ENCODE measurements around the gene BOC. TPM values are rescaled to one million over a fixed set of nuclear protein-coding genes. Genes with fewer than 3 reads are reported as not detected.

Gene BOC
- total and polyA plus RNA-seq, 2 of the 13 experiments (the other 11 are each of a cell fraction or from before 2014, with no cell fraction given): 0.04 TPM; not detected in 1

- TF ChIP-seq ZBTB40 (IDR thresholded peaks at IDR 0.05) (no peak), ZBTB40 (CRISPR knock-in tag; IDR thresholded peaks at IDR 0.05) (no peak), ARNT (IDR thresholded peaks at IDR 0.05) (no peak), TMF1 (CRISPR knock-in tag; IDR thresholded peaks at IDR 0.05; ENCODE audit: low read depth) (no peak), FLYWCH1 (CRISPR knock-in tag; IDR thresholded peaks at IDR 0.05) (no peak)
These were observed 17.6 kb upstream of the BOC start (continued) for GRCh38 chr3:113193719-113194118.

All from HepG2 (cell line).